Measurements from ENCODE around the gene TRPC6.

The TRPC6 gene

DNA sequence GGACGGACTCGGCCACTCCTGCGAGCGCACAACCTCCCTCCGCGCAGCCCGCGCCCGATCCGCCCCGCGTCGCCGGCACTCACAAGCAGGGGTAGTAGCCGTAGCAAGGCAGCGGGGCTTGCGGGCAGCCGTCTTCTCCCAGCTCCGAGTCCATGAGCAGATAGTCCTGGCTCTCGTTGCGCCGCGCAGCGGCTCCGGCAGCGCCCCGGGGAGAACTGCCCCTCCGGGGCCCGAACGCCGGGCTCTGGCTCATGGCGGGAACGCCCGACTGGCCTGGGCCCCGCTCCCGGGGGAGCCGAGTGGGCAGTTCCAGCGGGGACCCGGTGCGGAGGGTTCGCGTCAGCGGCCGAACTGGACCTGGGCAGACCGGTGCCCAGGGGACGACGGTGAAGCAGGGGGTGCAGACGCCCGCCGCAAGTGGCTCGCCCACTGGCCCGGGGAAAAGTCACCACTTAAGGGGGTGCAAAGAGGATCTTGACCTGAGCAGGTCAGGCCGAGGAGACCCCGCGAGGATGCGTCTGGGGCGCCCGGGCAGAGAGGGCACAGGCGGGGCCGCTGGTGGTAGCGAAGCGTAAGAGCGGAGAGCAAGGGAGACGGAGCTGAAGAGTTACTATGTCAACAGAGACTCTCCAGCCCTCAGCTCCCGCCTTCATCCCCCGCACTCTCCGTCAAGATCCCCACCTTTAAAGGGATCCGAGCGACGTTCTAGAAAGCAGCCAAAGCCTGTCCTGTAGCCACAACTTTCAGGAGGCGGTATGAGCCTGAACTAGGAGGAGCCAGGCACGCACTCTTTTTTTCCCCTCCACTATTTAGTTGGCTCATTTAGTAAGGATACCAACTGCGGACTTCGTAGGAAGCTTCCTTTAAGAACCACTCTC lies at the start of gene TRPC6:
Gene TRPC6, minus strand, starts transcription at position 757 of the 878 bp plus-strand sequence. Its CDS starts 504 bp downstream, at position 253.
- no peak for DNase-seq

DNA sequence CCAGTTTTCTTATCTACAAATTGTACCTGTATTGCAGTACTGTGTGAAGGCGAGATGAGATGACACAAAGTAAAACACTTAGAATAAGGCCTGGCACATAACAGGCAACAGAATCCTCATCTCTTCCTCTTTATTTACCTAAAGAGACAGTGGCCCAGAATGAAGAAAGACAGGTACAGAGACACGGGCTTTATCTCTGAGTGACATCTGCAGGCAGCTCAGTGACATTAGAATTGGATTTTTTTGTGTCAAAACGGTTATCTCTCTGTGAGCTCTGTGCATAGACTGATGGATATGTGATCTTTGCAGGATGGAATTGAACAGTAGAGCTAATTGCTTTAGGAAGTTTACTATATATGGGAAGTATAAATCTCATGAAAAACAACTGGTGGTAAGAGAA lies 36.2 kb upstream of the TRPC6 start:
- DNase-seq, result no peak

DNA sequence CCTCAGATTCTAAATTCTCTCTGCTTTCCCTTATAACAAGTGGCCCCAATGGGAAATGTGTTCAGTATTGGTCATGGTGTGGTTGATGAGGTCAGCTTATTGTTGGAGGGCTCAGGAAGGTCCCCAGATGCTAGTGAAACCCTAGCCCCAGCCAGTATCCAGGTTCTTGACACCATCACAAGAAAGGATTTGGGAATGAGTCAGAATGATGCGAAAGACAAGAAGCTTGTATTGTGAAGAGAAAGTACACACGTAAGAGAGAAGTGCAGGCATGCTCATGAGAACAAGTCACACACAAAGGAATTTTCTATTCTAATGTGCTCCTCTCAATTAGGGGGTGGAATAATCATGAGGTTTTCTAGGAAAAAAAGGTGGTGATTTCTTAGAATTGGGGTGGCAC lies 34.9 kb upstream of the TRPC6 start:
- DNase-seq, result no peak

DNA sequence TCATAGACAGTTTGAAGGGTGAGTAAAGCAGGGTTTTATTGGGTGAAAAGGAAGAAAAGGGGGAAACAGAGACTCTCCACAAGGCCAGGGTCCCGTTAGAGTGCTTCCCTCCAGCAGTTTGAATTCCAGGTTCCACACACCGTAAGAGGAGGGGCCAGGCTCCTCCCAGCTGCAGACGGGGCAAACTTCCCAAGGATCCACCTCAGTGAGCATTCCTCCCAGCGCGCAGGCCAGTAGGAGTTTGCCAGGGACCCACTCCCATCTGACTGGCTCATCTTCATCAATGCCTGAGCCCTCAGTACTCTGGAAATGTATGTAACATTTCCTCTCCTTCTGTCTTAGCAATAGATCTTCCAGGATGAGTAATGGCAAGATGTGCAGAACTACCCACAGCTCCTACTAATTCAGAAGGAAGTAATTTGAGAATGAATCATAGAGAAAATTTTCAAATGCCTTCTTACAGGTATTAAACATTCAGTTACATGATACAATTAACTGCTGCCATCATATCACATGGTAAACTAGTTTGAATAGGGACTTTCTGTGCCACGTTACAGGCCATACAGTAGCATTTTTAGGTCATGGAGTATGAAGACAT lies 34.0 kb upstream of the TRPC6 start:
- DNase-seq, result no peak

DNA sequence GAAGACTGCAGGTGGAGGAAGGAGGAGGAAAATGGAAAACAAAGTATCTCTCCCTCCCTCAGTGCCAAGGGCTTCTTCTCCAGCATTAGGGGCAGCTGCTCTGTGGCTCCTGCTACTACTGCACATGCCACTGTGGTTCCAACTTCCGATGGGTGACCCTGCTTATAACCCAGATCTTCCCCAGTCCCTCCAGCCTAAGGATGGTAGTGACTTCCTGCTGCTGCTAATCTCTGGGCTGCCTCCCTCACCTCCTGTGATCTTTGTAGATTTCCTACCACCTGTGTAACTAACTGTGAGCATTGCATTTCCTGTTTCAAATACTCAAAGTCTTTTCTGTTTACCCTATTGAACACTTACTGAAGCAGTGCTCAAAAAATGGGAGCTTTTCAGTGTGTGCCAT lies 28.7 kb upstream of the TRPC6 start:
- no peak for DNase-seq

- DNase-seq, result no peak
Observed at GRCh38 chr11:101600924-101601323, 17.1 kb upstream of the TRPC6 start.

DNA sequence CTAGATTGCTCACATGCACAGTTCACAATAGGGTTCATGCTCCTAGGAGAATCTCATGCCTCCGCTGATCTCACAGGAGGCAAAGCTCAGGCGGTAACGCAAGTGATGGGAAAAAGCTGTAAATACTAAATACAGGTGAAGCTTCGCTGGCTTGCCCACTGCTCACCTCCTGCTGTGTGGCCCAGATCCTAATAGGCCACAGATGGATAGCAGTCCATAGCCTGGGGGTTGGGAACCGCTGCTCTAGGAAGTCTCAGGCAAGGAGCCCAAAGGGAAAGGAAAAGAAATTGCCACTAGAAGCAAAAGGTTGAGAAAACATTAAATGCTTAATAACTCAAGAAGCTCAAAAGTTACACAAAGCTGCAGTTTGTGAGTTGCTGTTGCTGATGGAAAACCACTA lies 3.2 kb upstream of the TRPC6 start:
- DNase-seq, result no peak

GRCh38 chr11:101584655-101585054 lies 848 bp upstream of the TRPC6 start:
- DNase-seq, result no peak

DNA sequence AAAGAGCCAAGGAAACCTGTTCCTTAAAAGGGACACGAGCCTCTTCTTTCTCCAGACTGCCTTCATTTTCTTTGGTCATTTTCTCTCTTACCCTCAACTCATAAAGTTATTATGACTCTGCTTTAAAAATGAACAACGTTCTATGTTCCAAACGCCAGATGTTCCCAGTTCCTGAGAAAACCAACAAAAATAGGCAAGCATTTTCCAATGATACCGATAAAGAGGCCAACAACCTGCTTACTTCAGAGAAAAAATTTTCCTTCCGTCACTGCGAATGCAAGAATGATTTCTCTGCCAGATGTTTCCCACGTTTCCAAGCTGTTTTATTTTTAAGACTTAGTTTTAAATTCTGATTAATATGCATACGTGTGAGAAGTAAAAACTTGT lies 315 bp upstream of the TRPC6 start:
- DNase-seq, result no peak

- no peak for DNase-seq
Observed at GRCh38 chr11:101582989-101583250, 887 bp downstream of the TRPC6 start.

DNA sequence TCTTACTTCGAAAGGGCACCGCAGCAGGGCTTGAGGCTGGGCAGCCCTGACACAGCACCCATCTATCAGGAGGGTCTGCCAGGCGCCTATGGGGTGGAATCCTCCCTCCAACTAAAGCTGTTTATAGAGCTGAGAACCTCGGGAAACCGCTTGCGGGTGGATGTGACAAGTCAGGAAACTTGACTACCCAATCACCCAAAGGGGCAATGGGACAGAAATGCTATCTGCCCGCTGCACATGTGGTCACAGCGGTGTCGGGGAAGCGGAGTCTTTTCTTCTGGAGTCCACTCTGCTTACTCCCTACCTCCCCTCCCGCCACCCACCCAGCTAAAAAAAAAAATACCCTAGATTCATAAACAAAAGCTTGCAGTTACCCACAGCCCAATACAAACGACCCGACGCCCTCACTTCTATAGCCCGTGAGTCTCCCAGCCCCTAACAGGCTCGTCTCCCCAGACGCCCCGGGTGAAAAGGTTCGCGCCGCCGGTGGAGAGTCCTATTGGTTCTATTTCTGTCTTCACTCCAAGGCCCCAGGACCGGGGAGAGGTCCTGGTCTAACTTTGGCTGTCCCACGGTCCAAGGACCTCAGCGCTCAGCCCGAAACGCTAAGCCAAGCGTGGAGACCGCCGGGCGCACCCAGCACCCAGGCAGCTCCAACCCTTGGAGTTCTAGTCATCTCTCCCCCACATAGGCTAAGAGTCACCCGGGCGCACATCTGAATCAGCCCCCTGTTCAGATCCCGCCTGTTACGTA lies 1.4 kb downstream of the TRPC6 start:
- no peak for DNase-seq

DNA sequence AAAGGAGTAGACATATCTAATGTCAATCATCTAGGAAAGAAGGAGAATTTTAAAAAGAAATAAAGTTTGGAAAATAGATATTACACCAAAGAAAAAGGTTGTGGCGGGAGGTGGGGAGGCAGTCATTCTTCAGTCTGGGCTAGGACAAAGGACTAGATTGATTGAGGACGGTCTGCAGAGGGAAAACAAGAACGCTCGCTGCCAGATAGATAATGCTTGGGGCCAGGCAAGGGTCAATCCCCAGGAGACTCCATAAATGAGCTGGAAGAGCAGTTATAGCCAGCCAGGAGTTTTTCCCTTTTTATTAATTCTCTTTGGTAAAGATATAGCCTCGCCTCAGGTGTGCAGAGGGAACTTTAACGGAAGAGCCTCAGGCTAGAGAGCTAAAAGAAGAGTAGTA lies 6.3 kb downstream of the TRPC6 start:
- no peak for DNase-seq

GRCh38 chr11:101576456-101576855 lies 7.4 kb downstream of the TRPC6 start:
- DNase-seq, result no peak

- no peak for DNase-seq
Observed at GRCh38 chr11:101574886-101575285, 8.9 kb downstream of the TRPC6 start.

DNA sequence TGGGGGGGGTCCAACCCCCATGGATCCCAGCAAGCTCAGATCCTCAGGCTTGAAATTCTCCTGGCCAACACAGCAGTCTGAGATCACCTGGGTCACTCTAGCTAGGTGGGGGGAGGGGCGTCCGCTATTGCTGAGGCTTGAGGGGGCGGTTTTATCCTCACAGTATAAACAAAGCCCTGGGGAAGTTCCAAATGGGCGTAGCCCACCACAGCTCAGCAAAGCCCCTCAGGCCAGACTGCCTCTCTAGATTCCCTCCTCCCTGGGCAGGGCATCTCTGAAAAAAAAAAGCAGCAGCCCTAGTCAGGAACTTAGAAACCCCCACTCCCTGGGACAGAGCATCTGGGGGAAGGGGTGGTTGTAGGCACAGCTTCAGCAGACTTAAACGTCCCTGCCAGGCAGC lies 16.7 kb downstream of the TRPC6 start:
- DNase-seq, result no peak

GRCh38 chr11:101566626-101567025 lies 17.2 kb downstream of the TRPC6 start:
- no peak for DNase-seq

- DNase-seq, result no peak
Observed at GRCh38 chr11:101563166-101563565, 20.6 kb downstream of the TRPC6 start.

DNA sequence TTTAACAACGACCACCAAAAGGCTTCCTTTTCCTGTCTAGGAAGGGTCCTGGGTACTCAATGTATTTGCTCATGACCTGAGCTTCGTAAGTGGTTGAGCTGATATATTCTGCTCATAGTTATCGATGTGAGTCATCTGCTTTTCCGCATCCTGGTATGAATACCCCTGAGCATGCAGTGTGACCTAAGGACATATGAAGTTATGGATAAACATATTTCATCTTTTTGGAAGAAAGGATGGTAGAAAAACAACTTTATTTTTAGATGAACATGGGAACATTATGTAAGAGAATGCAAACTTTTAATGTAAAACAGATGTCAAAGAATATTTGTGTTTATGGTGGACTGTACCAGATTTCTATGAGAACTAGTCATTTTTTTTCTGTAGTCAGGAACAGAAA lies 28.4 kb downstream of the TRPC6 start:
- no peak for DNase-seq

GRCh38 chr11:101553891-101554292 lies 29.9 kb downstream of the TRPC6 start:
- no peak for DNase-seq

DNA sequence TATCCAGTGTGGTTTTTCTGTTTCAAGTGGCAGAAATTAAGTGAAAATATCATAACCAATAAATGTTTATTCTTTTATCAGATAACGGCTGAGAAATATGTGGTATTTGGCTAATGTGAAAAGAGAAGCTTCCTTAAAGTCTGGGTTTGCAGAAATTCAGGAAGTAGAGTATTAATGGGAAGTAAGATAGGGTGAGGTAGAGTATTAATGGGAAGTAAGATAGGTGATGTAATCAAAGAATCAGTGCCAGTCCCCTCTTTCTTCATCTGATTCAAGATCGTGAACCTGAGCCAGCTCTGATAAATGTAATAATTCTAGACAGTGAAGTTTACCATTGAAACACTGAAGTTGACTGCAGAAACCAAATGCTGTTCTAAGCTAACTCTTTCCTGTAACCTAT lies 30.9 kb downstream of the TRPC6 start:
- no peak for DNase-seq

DNA sequence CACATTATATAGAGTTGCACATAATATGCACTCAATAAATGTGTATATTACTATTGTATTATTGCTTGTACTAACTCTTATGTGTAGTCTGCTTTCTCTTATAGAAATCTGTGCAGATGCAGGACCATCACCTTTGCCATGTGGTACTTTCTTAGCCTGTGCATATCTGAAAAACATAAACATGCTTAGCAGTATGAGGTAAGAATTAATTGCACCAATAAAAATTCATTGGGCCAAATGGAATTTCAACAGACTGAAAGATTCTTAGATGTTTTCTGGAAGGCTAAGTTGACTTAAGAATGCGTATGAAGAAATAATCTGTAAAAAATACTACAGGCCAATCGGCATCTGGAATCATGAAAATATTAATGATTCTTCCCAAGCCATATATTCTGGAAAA lies 55.3 kb downstream of the TRPC6 start:
- DNase-seq, result no peak

- DNase-seq, result no peak
Observed at GRCh38 chr11:101523634-101524260, 60.1 kb downstream of the TRPC6 start.

DNA sequence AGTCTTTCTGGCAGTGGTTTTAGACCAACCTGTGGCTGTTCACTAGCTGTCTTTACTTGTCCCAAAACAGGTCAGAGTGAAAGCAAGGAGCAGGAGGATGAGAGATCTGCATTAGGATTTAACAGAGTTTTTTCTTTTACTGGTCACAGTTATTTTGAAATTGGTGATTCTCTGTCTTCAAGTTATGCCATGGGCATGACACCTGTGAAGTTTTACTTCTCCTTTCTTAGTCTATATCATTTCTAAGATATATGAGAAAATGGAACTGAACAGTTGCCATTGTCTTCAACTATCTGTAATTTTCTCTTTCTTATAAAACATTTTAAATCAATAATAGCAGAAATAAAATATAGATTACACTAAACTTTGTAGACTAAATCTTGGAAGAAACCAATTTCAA lies 60.6 kb downstream of the TRPC6 start:
- DNase-seq, result no peak

GRCh38 chr11:101521821-101522220 lies 62.0 kb downstream of the TRPC6 start:
- DNase-seq, result no peak
